GM20431 (cell line): ENCODE data around the gene DDX41.

Experiments
- in situ Hi-C: fragments of 300-500 bp; cut with MseI, MboI; formaldehyde crosslinking; loops from one replicate; pipeline ENCODE4 v1.15.0; 2020; ENCODE audit warnings: low sequenced_read_pairs; ENCODE audit not compliant: unreplicated experiment

DDX41 gene

GRCh38 chr5:177471610-177472356, 45.0 kb downstream of the DDX41 start:
- in situ Hi-C loops = no loop called here

GRCh38 chr5:177470759-177471536, 45.8 kb downstream of the DDX41 start:
- in situ Hi-C loops = no loop called here

DNA sequence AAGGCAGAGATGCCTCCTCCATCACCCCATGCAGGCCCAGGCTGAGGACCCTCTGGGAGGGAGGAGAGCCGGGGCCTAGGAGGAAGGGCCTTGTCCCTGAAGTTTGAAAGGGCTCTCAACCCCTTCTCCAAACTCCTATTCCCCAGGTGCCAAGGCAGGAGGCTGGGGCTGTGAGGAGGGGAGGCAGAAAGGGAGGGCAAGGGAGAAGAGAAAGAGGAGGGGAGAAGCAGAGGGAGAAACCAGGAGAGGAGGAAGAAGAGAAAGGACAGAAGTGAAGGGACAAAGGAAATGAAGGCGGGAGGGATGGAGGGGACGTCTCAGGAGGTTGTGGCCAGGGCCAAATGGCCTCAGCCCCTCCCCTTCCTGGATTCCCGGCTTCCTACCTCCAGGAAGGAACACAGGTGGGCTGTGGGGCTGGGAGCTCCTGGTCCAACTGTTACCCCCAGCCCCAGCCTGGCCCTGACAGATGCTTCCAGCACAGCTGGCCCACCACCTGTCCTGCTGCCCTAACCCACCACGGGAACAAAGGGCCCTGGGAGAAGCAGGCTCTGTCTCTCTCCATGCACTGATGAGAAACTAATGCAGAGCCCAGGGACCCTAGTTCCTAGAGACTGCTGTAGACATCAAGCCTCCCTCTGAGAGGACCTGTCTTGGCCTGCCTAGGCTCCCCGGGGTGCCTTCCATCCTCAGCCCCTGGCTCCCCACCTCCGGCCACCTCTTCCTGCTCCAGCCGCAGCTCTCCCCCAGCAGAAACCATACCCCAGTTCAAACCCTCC, 46.8 kb downstream of the DDX41 start:
- in situ Hi-C loops = no loop called here

GRCh38 chr5:177468685-177469628, 47.8 kb downstream of the DDX41 start:
- in situ Hi-C loops = no loop called here

DNA sequence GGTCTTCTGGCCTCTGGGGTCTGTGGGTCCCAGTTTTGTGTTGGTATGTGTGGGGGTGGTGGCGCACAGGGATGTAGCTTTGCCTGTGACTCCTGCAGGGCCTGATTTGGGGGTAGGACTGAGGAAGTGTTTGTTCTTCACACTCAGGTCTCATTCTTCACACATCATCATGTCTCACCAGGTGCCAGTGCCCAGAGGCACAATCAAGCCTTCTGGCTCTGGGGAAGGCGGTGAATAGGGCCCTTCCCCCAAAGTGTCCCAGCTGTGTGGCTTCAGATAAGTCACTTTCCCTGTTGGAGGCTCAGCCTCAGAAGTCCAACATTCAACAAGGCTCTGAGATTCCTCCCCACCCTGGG, 48.5 kb downstream of the DDX41 start:
- in situ Hi-C loops = no loop called here

- in situ Hi-C loops = no loop called here
Measured at GRCh38 chr5:177467436-177467835, 49.3 kb downstream of the DDX41 start.

DNA sequence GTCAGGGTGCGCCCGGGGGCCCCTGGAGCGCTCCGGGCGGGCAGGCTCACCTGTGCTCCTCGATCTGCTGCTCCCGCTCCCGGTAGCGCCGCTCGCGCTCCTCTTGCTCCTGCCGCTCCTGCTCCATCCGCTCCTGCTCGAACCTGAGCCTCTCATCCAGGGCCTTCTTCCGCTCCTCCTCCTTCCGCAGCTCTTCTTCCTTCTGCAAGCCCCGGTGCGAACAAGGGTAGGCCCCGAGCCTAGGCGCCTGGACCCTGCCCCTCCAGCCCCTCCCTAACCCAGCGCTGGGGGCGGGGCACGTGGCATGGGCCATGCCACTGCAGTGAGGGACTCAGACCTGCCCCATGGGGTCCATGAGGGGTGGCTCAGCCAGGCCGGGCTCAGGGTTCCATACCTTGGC, 49.9 kb downstream of the DDX41 start:
- in situ Hi-C loops = no loop called here

GRCh38 chr5:177465044-177465443, 51.7 kb downstream of the DDX41 start:
- in situ Hi-C loops = no loop called here

DNA sequence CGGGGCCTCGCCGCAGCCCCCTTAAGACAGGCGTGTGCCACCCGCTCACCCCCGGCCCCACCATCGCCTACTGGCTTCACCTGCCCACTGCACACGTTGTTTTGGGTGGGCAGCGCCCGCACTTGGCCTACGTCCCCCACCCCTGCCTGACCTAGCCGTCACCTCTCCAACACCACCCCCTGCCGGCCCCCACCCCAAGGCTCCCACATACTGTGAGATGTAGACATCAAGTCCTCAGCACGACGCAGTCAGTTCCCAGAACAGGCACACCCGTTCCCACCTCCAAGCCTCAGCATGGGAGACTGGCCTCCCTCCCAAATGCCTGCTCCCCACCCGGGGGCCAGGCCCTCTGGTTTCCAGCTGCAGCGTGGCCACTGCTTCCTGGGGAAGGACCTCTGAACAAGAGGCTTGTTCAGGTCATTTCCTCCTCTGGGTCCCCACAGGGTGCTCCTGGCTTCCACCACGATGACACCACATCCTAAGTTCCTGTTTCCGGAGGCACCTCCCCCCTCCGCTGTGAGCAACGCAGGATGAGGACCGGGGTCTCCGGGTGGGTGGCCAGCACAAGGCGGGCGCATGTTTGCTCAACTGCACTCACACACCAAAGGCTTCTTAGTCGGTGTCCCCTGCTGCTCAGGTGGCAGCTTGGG, 54.6 kb downstream of the DDX41 start:
- in situ Hi-C loops = no loop called here
